ENCODE data around the gene GOLGA6L10.
"Not testable (repeated sequence)": the region's sequence is repeated elsewhere in the genome, so short reads cannot be mapped to it uniquely, and the experiment has no call there.

GRCh38 chr15:82362790-82363189, 13.5 kb upstream of the GOLGA6L10 start:
- TF ChIP-seq CTCF (IDR thresholded peaks at IDR 0.05); POLR2AphosphoS5 (IDR thresholded peaks at IDR 0.05; ENCODE audit: insufficient read depth in 1 of 2, low read depth in 1 of 2): not testable (repeated sequence)

Data from vagina (tissue), 2 donors.